ENCODE measurements around the gene P2RX2.

GRCh38 chr12:132572106-132572505 lies 46.5 kb upstream of the P2RX2 start:
- no peak for TF ChIP-seq POLR2A (IDR thresholded peaks at IDR 0.05)
- TF ChIP-seq, protein P1, sequence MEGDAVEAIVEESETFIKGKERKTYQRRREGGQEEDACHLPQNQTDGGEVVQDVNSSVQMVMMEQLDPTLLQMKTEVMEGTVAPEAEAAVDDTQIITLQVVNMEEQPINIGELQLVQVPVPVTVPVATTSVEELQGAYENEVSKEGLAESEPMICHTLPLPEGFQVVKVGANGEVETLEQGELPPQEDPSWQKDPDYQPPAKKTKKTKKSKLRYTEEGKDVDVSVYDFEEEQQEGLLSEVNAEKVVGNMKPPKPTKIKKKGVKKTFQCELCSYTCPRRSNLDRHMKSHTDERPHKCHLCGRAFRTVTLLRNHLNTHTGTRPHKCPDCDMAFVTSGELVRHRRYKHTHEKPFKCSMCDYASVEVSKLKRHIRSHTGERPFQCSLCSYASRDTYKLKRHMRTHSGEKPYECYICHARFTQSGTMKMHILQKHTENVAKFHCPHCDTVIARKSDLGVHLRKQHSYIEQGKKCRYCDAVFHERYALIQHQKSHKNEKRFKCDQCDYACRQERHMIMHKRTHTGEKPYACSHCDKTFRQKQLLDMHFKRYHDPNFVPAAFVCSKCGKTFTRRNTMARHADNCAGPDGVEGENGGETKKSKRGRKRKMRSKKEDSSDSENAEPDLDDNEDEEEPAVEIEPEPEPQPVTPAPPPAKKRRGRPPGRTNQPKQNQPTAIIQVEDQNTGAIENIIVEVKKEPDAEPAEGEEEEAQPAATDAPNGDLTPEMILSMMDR (IDR thresholded peaks at IDR 0.05), result no peak
- no peak for TF ChIP-seq POLR2AphosphoS5 (IDR thresholded peaks at IDR 0.05; ENCODE audit: insufficient read depth in 1 of 2, low read depth in 1 of 2)
